A673 (cell line): ENCODE measurements around the gene SLIT1.
A peak's percentile ranks its signal among the peaks of the same experiment; 100 is the strongest.

Experiments
- EZH2 ChIP-seq: fragments of 200-600 bp; sonication (generic); IDR thresholded peaks from 2 replicates; pipeline ENCODE4 v1.6.1; 2017; ENCODE audit warnings: borderline replicate concordance, low read depth, mild to moderate bottlenecking, mixed read lengths, antibody characterized with exemption, low read length; ENCODE audit not compliant: poor library complexity, severe bottlenecking
- TF ChIP-seq, protein P1 (sequence below): fragments of 300-800, 200-600 bp; sonication (generic); conservative IDR thresholded peaks from 2 replicates; pipeline ENCODE4 v1.5.1; 2017; ENCODE audit warnings: low read depth, mild to moderate bottlenecking, antibody characterized with exemption, low read length, moderate library complexity, mixed read lengths

DNA sequence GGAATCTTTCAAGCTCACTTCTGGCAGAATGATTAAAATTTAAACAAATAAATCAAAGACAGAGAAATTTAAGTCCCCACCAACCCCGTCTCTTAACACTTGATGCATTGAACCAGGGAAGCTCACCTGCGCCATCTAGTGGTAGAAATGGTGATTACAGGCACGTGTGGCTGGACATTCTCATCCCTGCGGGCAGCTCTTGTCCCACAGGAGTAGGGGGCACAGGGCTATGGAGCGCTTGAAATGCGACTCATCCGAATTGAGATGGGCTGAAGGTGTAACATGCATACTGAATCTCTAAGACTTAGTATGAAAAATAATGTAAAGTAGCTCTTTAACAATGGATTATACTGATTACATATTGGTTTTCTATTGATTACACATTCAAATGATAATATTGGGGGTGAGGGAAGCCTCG lies 24.8 kb upstream of the SLIT1 start:
- TF ChIP-seq, protein P1, sequence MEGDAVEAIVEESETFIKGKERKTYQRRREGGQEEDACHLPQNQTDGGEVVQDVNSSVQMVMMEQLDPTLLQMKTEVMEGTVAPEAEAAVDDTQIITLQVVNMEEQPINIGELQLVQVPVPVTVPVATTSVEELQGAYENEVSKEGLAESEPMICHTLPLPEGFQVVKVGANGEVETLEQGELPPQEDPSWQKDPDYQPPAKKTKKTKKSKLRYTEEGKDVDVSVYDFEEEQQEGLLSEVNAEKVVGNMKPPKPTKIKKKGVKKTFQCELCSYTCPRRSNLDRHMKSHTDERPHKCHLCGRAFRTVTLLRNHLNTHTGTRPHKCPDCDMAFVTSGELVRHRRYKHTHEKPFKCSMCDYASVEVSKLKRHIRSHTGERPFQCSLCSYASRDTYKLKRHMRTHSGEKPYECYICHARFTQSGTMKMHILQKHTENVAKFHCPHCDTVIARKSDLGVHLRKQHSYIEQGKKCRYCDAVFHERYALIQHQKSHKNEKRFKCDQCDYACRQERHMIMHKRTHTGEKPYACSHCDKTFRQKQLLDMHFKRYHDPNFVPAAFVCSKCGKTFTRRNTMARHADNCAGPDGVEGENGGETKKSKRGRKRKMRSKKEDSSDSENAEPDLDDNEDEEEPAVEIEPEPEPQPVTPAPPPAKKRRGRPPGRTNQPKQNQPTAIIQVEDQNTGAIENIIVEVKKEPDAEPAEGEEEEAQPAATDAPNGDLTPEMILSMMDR, result peak; percentile 96
- TF ChIP-seq EZH2, result no peak
